CD4-positive, alpha-beta T cell treated with Interleukin-10 for 1 hour (primary cell): ENCODE measurements around the gene ACAN.

Source experiments
- DNase-seq: peaks from one replicate; pipeline ENCODE4 v3.0.0-alpha.2; 2020

Gene ACAN

GRCh38 chr15:88880944-88881740, 77.9 kb downstream of the ACAN start:
- no peak for DNase-seq

GRCh38 chr15:88881775-88882174, 78.5 kb downstream of the ACAN start:
- DNase-seq, result no peak

- no peak for DNase-seq
These were observed 79.5 kb downstream of the ACAN start for GRCh38 chr15:88882785-88883184.

GRCh38 chr15:88887068-88887580, 83.9 kb downstream of the ACAN start:
- DNase-seq, result no peak

GRCh38 chr15:88888719-88889118, 85.5 kb downstream of the ACAN start:
- no peak for DNase-seq

GRCh38 chr15:88890495-88890894, 87.3 kb downstream of the ACAN start:
- no peak for DNase-seq

GRCh38 chr15:88891540-88892254, 88.5 kb downstream of the ACAN start:
- DNase-seq, result no peak

GRCh38 chr15:88894348-88894818, 91.1 kb downstream of the ACAN start:
- DNase-seq, result peak; percentile 88

GRCh38 chr15:88894819-88895767, 91.9 kb downstream of the ACAN start, which contains the start of gene HAPLN3:
Gene HAPLN3, minus strand, starts transcription at chr15:88895544. Its CDS starts 8,246 bp downstream, at chr15:88887298.
- DNase-seq, result peak; percentile 72

GRCh38 chr15:88896333-88897033, 93.2 kb downstream of the ACAN start:
- peak; percentile 10 for DNase-seq

GRCh38 chr15:88897142-88897455, 93.9 kb downstream of the ACAN start:
- no peak for DNase-seq

GRCh38 chr15:88897456-88898194, 94.4 kb downstream of the ACAN start:
- peak; percentile 90 for DNase-seq

- DNase-seq, result no peak
These were observed 95.5 kb downstream of the ACAN start for GRCh38 chr15:88898736-88899135.

GRCh38 chr15:88899251-88899650, 96.0 kb downstream of the ACAN start:
- DNase-seq, result no peak

- DNase-seq, result no peak
These were observed 97.2 kb downstream of the ACAN start for GRCh38 chr15:88900309-88900981.

GRCh38 chr15:88900982-88901418, 97.8 kb downstream of the ACAN start:
- no peak for DNase-seq

GRCh38 chr15:88901508-88902220, 98.4 kb downstream of the ACAN start:
- DNase-seq, result no peak

- DNase-seq, result no peak
These were observed 99.1 kb downstream of the ACAN start for GRCh38 chr15:88902221-88902835.

GRCh38 chr15:88902846-88903245, 99.6 kb downstream of the ACAN start:
- no peak for DNase-seq

GRCh38 chr15:88904257-88904623, 101.0 kb downstream of the ACAN start:
- DNase-seq, result no peak
